Stimulated activated CD4-positive, alpha-beta T cell treated with anti-CD3 and anti-CD28 coated beads, Interleukin-2, amount 100 ng/mL, for 48 hours (primary cell): ENCODE measurements around the gene GNAZ.

ENCODE experiments used
- DNase-seq, 2 donors: peaks; one replicate each; pipeline ENCODE4 v3.0.0-alpha.2; 2020

GNAZ gene

GRCh38 chr22:23094695-23095681, 24.7 kb downstream of the GNAZ start:
- DNase-seq, result no peak

GRCh38 chr22:23095733-23096342, 25.5 kb downstream of the GNAZ start:
- no peak for DNase-seq

GRCh38 chr22:23097412-23098229, 27.3 kb downstream of the GNAZ start:
- no peak for DNase-seq

GRCh38 chr22:23098230-23098705, 27.9 kb downstream of the GNAZ start:
- no peak for DNase-seq

- no peak for DNase-seq
These were observed 28.6 kb downstream of the GNAZ start for GRCh38 chr22:23098718-23099530.

- DNase-seq, result no peak
These were observed 29.1 kb downstream of the GNAZ start for GRCh38 chr22:23099531-23099804.

- DNase-seq, result no peak
These were observed 29.9 kb downstream of the GNAZ start for GRCh38 chr22:23100124-23100801.

GRCh38 chr22:23101524-23101923, 31.2 kb downstream of the GNAZ start:
- DNase-seq, result no peak

GRCh38 chr22:23102002-23102655, 31.8 kb downstream of the GNAZ start:
- no peak for DNase-seq

- DNase-seq, result no peak
These were observed 32.5 kb downstream of the GNAZ start for GRCh38 chr22:23102776-23103175.

- DNase-seq, result no peak
These were observed 33.1 kb downstream of the GNAZ start for GRCh38 chr22:23103199-23103954.

- no peak for DNase-seq
These were observed 34.1 kb downstream of the GNAZ start for GRCh38 chr22:23104187-23104971.

GRCh38 chr22:23105304-23105703, 35.0 kb downstream of the GNAZ start:
- DNase-seq, result no peak

- no peak for DNase-seq
These were observed 35.6 kb downstream of the GNAZ start for GRCh38 chr22:23105919-23106318.

GRCh38 chr22:23106344-23106743, 36.0 kb downstream of the GNAZ start:
- no peak for DNase-seq

- DNase-seq, result no peak
These were observed 36.6 kb downstream of the GNAZ start for GRCh38 chr22:23106906-23107367.

- no peak for DNase-seq
These were observed 37.3 kb downstream of the GNAZ start for GRCh38 chr22:23107487-23108248.

GRCh38 chr22:23108249-23109078, 38.1 kb downstream of the GNAZ start:
- DNase-seq, result no peak
